ENCODE results near the gene SLC2A4RG. TPM values are rescaled to one million over a fixed set of nuclear protein-coding genes. Genes with fewer than 3 reads are reported as not detected.

The SLC2A4RG gene
- total and polyA plus RNA-seq, 2 of the 13 experiments (the other 11 are each of a cell fraction or from before 2014, with no cell fraction given), result 91.4 to 95.9 TPM

DNA sequence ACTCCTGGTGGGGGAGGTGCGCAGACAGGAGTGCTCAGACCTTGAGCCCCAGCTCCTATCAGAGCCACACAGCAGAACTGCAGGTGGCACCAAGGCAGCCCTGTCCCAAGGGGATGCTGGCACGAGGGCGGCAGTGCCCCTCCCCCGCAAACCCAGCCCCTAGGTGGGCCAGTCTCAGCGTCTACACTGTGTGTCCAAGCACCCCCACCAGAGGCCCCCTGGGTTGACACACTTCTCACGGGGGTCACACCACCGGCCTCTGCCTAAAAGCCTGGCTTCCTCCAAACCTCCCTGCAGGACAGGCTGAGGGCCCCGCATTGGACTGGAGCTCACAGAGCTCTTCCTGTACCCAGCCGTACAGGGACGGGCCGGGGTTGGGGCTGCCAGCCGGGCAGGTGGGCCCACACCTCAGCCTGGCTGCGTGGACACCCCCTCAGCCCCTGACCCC, 8.1 kb downstream of the SLC2A4RG start (continued):
- TF ChIP-seq NFAT5 (CRISPR knock-in tag; IDR thresholded peaks at IDR 0.05) (no peak), MBD4 (IDR thresholded peaks at IDR 0.05; ENCODE audit: borderline replicate concordance, low read length) (no peak), PATZ1 (CRISPR knock-in tag; IDR thresholded peaks at IDR 0.05) (peak; percentile 40), ZNF292 (CRISPR knock-in tag; IDR thresholded peaks at IDR 0.05; ENCODE audit: borderline replicate concordance, low read depth) (no peak), ZBTB26 (CRISPR knock-in tag; IDR thresholded peaks at IDR 0.05; ENCODE audit: borderline replicate concordance) (no peak), ZNF839 (CRISPR knock-in tag; IDR thresholded peaks at IDR 0.05; ENCODE audit: borderline replicate concordance) (0 out of 2 replicates have a peak, but pooled peaks have one; percentile 20), ZFP36L1 (CRISPR knock-in tag; IDR thresholded peaks at IDR 0.05) (no peak), TOE1 (CRISPR knock-in tag; IDR thresholded peaks at IDR 0.05) (no peak), JUN (CRISPR knock-in tag; IDR thresholded peaks at IDR 0.05) (no peak), SIX4 (CRISPR knock-in tag; IDR thresholded peaks at IDR 0.05) (no peak), DZIP1 (CRISPR knock-in tag; IDR thresholded peaks at IDR 0.05) (peak; percentile 69; the same call in 1 of the 2 replicates), NFIC (IDR thresholded peaks at IDR 0.05; ENCODE audit: low read length) (no peak), POLR2A (IDR thresholded peaks at IDR 0.05; ENCODE audit: insufficient read depth in 1 of 2, low read depth in 2 of 2, low read length in 2 of 2) (no peak), CEBPG (CRISPR knock-in tag; IDR thresholded peaks at IDR 0.05) (no peak), NKX3-1 (CRISPR knock-in tag; IDR thresholded peaks at IDR 0.05) (no peak), CHD2 (IDR thresholded peaks at IDR 0.05; ENCODE audit: low read depth, low read length) (0 out of 2 replicates have a peak, but pooled peaks have one; percentile 20)
- TF ChIP-seq, protein P1, sequence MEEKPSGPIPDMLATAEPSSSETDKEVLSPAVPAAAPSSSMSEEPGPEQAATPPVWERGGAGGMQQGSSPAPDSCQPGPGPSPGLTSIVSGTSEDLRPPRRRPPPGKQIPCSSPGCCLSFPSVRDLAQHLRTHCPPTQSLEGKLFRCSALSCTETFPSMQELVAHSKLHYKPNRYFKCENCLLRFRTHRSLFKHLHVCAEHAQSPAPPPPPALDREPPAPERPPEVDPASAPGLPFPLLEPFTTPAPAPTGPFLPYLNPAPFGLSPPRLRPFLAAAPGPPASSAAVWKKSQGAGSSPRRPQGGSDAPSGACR (CRISPR knock-in tag; IDR thresholded peaks at IDR 0.05), result no peak
- TF ChIP-seq, protein P2, sequence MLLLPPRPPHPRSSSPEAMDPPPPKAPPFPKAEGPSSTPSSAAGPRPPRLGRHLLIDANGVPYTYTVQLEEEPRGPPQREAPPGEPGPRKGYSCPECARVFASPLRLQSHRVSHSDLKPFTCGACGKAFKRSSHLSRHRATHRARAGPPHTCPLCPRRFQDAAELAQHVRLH (CRISPR knock-in tag; IDR thresholded peaks at IDR 0.05; ENCODE audit: borderline replicate concordance, low read depth), result no peak

All from HepG2 (cell line).